Lung (tissue), 12 donors: ENCODE measurements around the gene CFAP61. TPM values are rescaled to one million over a fixed set of nuclear protein-coding genes. Genes with fewer than 3 reads are reported as not detected.

ENCODE experiments used
- ATAC-seq: fragments of 200-7000 bp; cut with Tn5 transposase; one replicate; pipeline ENCODE4 v1.9.1; 2020; ENCODE audit warnings: moderate number of reproducible peaks; ENCODE audit not compliant: insufficient read depth, low FRiP score
- DNase-seq, 3 donors: peaks; one replicate each; pipeline ENCODE4 v3.0.0-alpha.2; 2013 to 2017
- H3K27ac ChIP-seq, 2 donors: one replicate each; pipeline ENCODE4 v1.5.1; 2013; ENCODE audit warnings: mild to moderate bottlenecking in 2 of 2, moderate library complexity in 2 of 2, control low read depth in 1 of 2, inconsistent platforms in 1 of 2, low read depth in 1 of 2, low read length in 1 of 2
- H3K27me3 ChIP-seq, 3 donors: one replicate each; pipeline ENCODE4 v1.5.1; 2013; ENCODE audit warnings: low read length in 2 of 3; ENCODE audit not compliant: control insufficient read depth in 3 of 3, insufficient read depth in 3 of 3
- H3K36me3 ChIP-seq, 4 donors: one replicate each; pipeline ENCODE4 v1.5.1; 2013; ENCODE audit warnings: low read length in 4 of 4, mild to moderate bottlenecking in 1 of 4, moderate library complexity in 1 of 4; ENCODE audit not compliant: control insufficient read depth in 4 of 4, insufficient read depth in 4 of 4
- H3K4me1 ChIP-seq, 5 donors: one replicate each; pipeline ENCODE4 v1.5.1; 2013; ENCODE audit warnings: low read length in 5 of 5, mild to moderate bottlenecking in 2 of 5, moderate library complexity in 1 of 5; ENCODE audit not compliant: control insufficient read depth in 5 of 5, insufficient read depth in 5 of 5
- H3K4me3 ChIP-seq: one replicate; pipeline ENCODE4 v1.5.1; 2013; ENCODE audit warnings: mild to moderate bottlenecking, control low read depth, moderate library complexity
- H3K9ac ChIP-seq, 2 donors: one replicate each; pipeline ENCODE4 v1.5.1; 2013; ENCODE audit warnings: low read length in 2 of 2, control low read depth in 1 of 2; ENCODE audit not compliant: insufficient read depth in 1 of 2
- H3K9me3 ChIP-seq, 4 donors: one replicate each; pipeline ENCODE4 v1.5.1; 2013; ENCODE audit warnings: low read length in 3 of 4, mild to moderate bottlenecking in 1 of 4, moderate library complexity in 1 of 4; ENCODE audit not compliant: control insufficient read depth in 4 of 4, insufficient read depth in 3 of 4
- CTCF ChIP-seq: IDR thresholded peaks from 2 replicates; pipeline ENCODE4 v1.5.1; 2012; ENCODE audit warnings: mild to moderate bottlenecking; ENCODE audit errors: control extremely low read depth, extremely low read depth
- WGBS, 2 donors: extraction: QIAGEN DNeasy Blood & Tissue Kit; methylation state at CpG; one replicate each; pipeline ENCODE4 v1.1.7; 2013; 5-methylcytosine and 5-hydroxymethylcytosine counted together
- polyA plus RNA-seq, 2 donors: library from polyadenylated mRNA; stranded (reverse); fragments of 200-250 nt; gene quantifications; one replicate each; pipeline ENCODE4 v1.2.1, GENCODE V29; 2013
- total RNA-seq, 2 donors: library from RNA; depleted of rRNA in 1 of 2; stranded (reverse); fragments of >200 nt in 1 of 2; gene quantifications; one replicate each; pipeline ENCODE4 v1.2.1, GENCODE V29; 2014 to 2021
- donor health status: control.
- donor health status: control.
- donor health status: Bipolar disorder and iron deficiency.
- donor health status: healthy.
- donor health status: DM: yes; HTN: yes; CAD: no.

CFAP61 gene
- total and polyA plus RNA-seq, 4 donors = 2.0 to 15.4 (median 6.5) TPM

GRCh38 chr20:20253039-20253743 lies 200.9 kb downstream of the CFAP61 start:
- no peak overlapping the region for H3K4me3 ChIP-seq
- peaks cover 0 to 3% (median 0%) of the 10 kb centered on the region in 4 donors for H3K9me3 ChIP-seq
- 77 to 78% methylated on average over 6 of the region's 6 CpGs for WGBS, 2 donors
- no peaks in the 10 kb centered on the region for H3K27me3 ChIP-seq
- no peak for ATAC-seq
- no peaks in the 10 kb centered on the region for H3K4me1 ChIP-seq
- no peak for DNase-seq
- no peak overlapping the region for H3K9ac ChIP-seq
- no peak for TF ChIP-seq CTCF
- H3K36me3 ChIP-seq = no peaks in the 10 kb centered on the region
- H3K27ac ChIP-seq = no peak overlapping the region

GRCh38 chr20:20253744-20254330 lies 201.5 kb downstream of the CFAP61 start:
- H3K27me3 ChIP-seq = no peaks in the 10 kb centered on the region
- ATAC-seq = no peak

GRCh38 chr20:20255099-20255498 lies 202.8 kb downstream of the CFAP61 start:
- TF ChIP-seq CTCF = no peak
- H3K27ac ChIP-seq = no peak overlapping the region
- no peak for ATAC-seq
- 51 to 69% methylated on average over 3 of the region's 3 CpGs for WGBS, 2 donors
- no peak overlapping the region for H3K4me3 ChIP-seq
- no peaks in the 10 kb centered on the region for H3K36me3 ChIP-seq
- no peak for DNase-seq
- H3K9me3 ChIP-seq = peaks cover 0 to 3% (median 0%) of the 10 kb centered on the region in 4 donors
- H3K9ac ChIP-seq = no peak overlapping the region
- no peaks in the 10 kb centered on the region for H3K27me3 ChIP-seq
- no peaks in the 10 kb centered on the region for H3K4me1 ChIP-seq

More at GRCh38 chr20:20253744-20254330, 201.5 kb downstream of the CFAP61 start:
- no peaks in the 10 kb centered on the region for H3K4me1 ChIP-seq
- DNase-seq = no peak
- H3K36me3 ChIP-seq = no peaks in the 10 kb centered on the region
- WGBS, 2 donors = 60 to 66% methylated on average over 6 of the region's 6 CpGs
- TF ChIP-seq CTCF = no peak
- peaks cover 0 to 3% (median 0%) of the 10 kb centered on the region in 4 donors for H3K9me3 ChIP-seq
- H3K27ac ChIP-seq = no peak overlapping the region
- H3K4me3 ChIP-seq = no peak overlapping the region
- H3K9ac ChIP-seq = no peak overlapping the region
